ENCODE results near the gene ZNF438. TPM values are rescaled to one million over a fixed set of nuclear protein-coding genes. Genes with fewer than 3 reads are reported as not detected.

The ZNF438 gene
- total RNA-seq, 1 experiment from 2014 or later, result 4.6 TPM

GRCh38 chr10:30855131-30855530 is 176.5 kb downstream of the ZNF438 start:
- in situ Hi-C loops (cut with HindIII; ENCODE audit: low pct_unique_long_range_greater_than_20kb, low sequenced_read_pairs), result no loop called here

GRCh38 chr10:30854656-30855055 is 177.0 kb downstream of the ZNF438 start:
- in situ Hi-C loops (cut with HindIII; ENCODE audit: low pct_unique_long_range_greater_than_20kb, low sequenced_read_pairs), result no loop called here
- no peak for DNase-seq (ENCODE audit: low read depth, low spot score)

More at GRCh38 chr10:30855131-30855530, 176.5 kb downstream of the ZNF438 start:
- no peak for DNase-seq (ENCODE audit: low read depth, low spot score)

- no peak for DNase-seq (ENCODE audit: low read depth, low spot score)
- in situ Hi-C loops (cut with HindIII; ENCODE audit: low pct_unique_long_range_greater_than_20kb, low sequenced_read_pairs), result no loop called here
Observed at GRCh38 chr10:30853066-30853465, 178.6 kb downstream of the ZNF438 start.

- in situ Hi-C loops (cut with HindIII; ENCODE audit: low pct_unique_long_range_greater_than_20kb, low sequenced_read_pairs), result no loop called here
- DNase-seq (ENCODE audit: low read depth, low spot score), result no peak
Observed at GRCh38 chr10:30850776-30851175, 180.9 kb downstream of the ZNF438 start.

GRCh38 chr10:30849231-30850035 is 182.2 kb downstream of the ZNF438 start:
- in situ Hi-C loops (cut with HindIII; ENCODE audit: low pct_unique_long_range_greater_than_20kb, low sequenced_read_pairs), result no loop called here
- no peak for DNase-seq (ENCODE audit: low read depth, low spot score)

GRCh38 chr10:30848396-30849032 is 183.2 kb downstream of the ZNF438 start:
- in situ Hi-C loops (cut with HindIII; ENCODE audit: low pct_unique_long_range_greater_than_20kb, low sequenced_read_pairs), result no loop called here
- no peak for DNase-seq (ENCODE audit: low read depth, low spot score)

- in situ Hi-C loops (cut with HindIII; ENCODE audit: low pct_unique_long_range_greater_than_20kb, low sequenced_read_pairs), result no loop called here
- DNase-seq (ENCODE audit: low read depth, low spot score), result no peak
Observed at GRCh38 chr10:30847642-30848041, 184.0 kb downstream of the ZNF438 start.

GRCh38 chr10:30847199-30847598 is 184.5 kb downstream of the ZNF438 start:
- in situ Hi-C loops (cut with HindIII; ENCODE audit: low pct_unique_long_range_greater_than_20kb, low sequenced_read_pairs), result no loop called here

GRCh38 chr10:30846710-30847109 is 185.0 kb downstream of the ZNF438 start:
- in situ Hi-C loops (cut with HindIII; ENCODE audit: low pct_unique_long_range_greater_than_20kb, low sequenced_read_pairs), result no loop called here
- no peak for DNase-seq (ENCODE audit: low read depth, low spot score)

More at GRCh38 chr10:30847199-30847598, 184.5 kb downstream of the ZNF438 start:
- no peak for DNase-seq (ENCODE audit: low read depth, low spot score)

- in situ Hi-C loops (cut with HindIII; ENCODE audit: low pct_unique_long_range_greater_than_20kb, low sequenced_read_pairs), result no loop called here
- DNase-seq (ENCODE audit: low read depth, low spot score), result no peak
Observed at GRCh38 chr10:30842894-30843293, 188.8 kb downstream of the ZNF438 start.

- no peak for DNase-seq (ENCODE audit: low read depth, low spot score)
- in situ Hi-C loops (cut with HindIII; ENCODE audit: low pct_unique_long_range_greater_than_20kb, low sequenced_read_pairs), result no loop called here
Observed at GRCh38 chr10:30842185-30842584, 189.5 kb downstream of the ZNF438 start.

GRCh38 chr10:30840395-30841050 is 191.1 kb downstream of the ZNF438 start:
- in situ Hi-C loops (cut with HindIII; ENCODE audit: low pct_unique_long_range_greater_than_20kb, low sequenced_read_pairs), result no loop called here
- DNase-seq (ENCODE audit: low read depth, low spot score), result no peak

GRCh38 chr10:30839652-30840051 is 192.0 kb downstream of the ZNF438 start:
- DNase-seq (ENCODE audit: low read depth, low spot score), result no peak
- in situ Hi-C loops (cut with HindIII; ENCODE audit: low pct_unique_long_range_greater_than_20kb, low sequenced_read_pairs), result no loop called here

- in situ Hi-C loops (cut with HindIII; ENCODE audit: low pct_unique_long_range_greater_than_20kb, low sequenced_read_pairs), result no loop called here
- DNase-seq (ENCODE audit: low read depth, low spot score), result no peak
Observed at GRCh38 chr10:30836406-30836805, 195.3 kb downstream of the ZNF438 start.

- in situ Hi-C loops (cut with HindIII; ENCODE audit: low pct_unique_long_range_greater_than_20kb, low sequenced_read_pairs), result no loop called here
Observed at GRCh38 chr10:30835146-30835545, 196.5 kb downstream of the ZNF438 start.

GRCh38 chr10:30834651-30835050 is 197.0 kb downstream of the ZNF438 start:
- in situ Hi-C loops (cut with HindIII; ENCODE audit: low pct_unique_long_range_greater_than_20kb, low sequenced_read_pairs), result no loop called here
- DNase-seq (ENCODE audit: low read depth, low spot score), result no peak

More at GRCh38 chr10:30835146-30835545, 196.5 kb downstream of the ZNF438 start:
- no peak for DNase-seq (ENCODE audit: low read depth, low spot score)

- no peak for DNase-seq (ENCODE audit: low read depth, low spot score)
- in situ Hi-C loops (cut with HindIII; ENCODE audit: low pct_unique_long_range_greater_than_20kb, low sequenced_read_pairs), result no loop called here
Observed at GRCh38 chr10:30834153-30834552, 197.5 kb downstream of the ZNF438 start.

- in situ Hi-C loops (cut with HindIII; ENCODE audit: low pct_unique_long_range_greater_than_20kb, low sequenced_read_pairs), result no loop called here
Observed at GRCh38 chr10:30833628-30833970, 198.1 kb downstream of the ZNF438 start.

More at GRCh38 chr10:30833628-30833970, 198.1 kb downstream of the ZNF438 start:
- DNase-seq (ENCODE audit: low read depth, low spot score), result no peak
